Mucosa of descending colon (tissue), 3 donors: ENCODE measurements around the gene ANKS6. TPM values are rescaled to one million over a fixed set of nuclear protein-coding genes. Genes with fewer than 3 reads are reported as not detected.

Source experiments
- ATAC-seq: fragments of 200-7000 bp; cut with Tn5 transposase; one replicate; pipeline ENCODE4 v1.9.1; 2020; ENCODE audit warnings: mild to moderate bottlenecking, moderate library complexity
- DNase-seq, 3 donors: peaks; one replicate each; pipeline ENCODE4 v3.0.0-alpha.2; 2020
- H3K36me3 ChIP-seq: fragments of 200-600 bp; one replicate; pipeline ENCODE4 v1.8.0; 2021; ENCODE audit warnings: low read depth, mild to moderate bottlenecking
- H3K4me1 ChIP-seq: fragments of 200-600 bp; one replicate; pipeline ENCODE4 v1.8.0; 2021; ENCODE audit warnings: low read depth, mild to moderate bottlenecking
- H3K4me3 ChIP-seq: fragments of 200-600 bp; one replicate; pipeline ENCODE4 v1.8.0; 2021; ENCODE audit warnings: mild to moderate bottlenecking
- H3K9me3 ChIP-seq: fragments of 200-600 bp; one replicate; pipeline ENCODE4 v1.8.0; 2021; ENCODE audit warnings: mild to moderate bottlenecking
- intact Hi-C, 2 donors: fragments of 100-400 bp; cut with DNase I in 1 of 2; cut with micrococcal nuclease in 1 of 2; formaldehyde crosslinking; loops; one replicate each; pipeline versions ENCODE4 v1.11.0 to v1.11.1; 2022; cut with DNase I, micrococcal nuclease
- total RNA-seq, 3 donors: library from RNA; stranded (reverse); fragmentation: NEBNext Ultra II Directional in 2 of 3; extraction: Animal tissue kit (Norgen Biotek cat#: 25700) in 2 of 3; gene quantifications; one replicate each; pipeline versions ENCODE4 v1.2.1 to v1.2.4, GENCODE V29; 2021 to 2023
- TF ChIP-seq, protein P1 (sequence below): fragments of 200-600 bp; IDR thresholded peaks from one replicate; pipeline ENCODE4 v1.8.0; 2022; ENCODE audit warnings: antibody characterized with exemption, mild to moderate bottlenecking
- donor health status: DM: no; HTN: no; CAD: no; lungs with moderate emphysema.
- donor health status: DM: no; HTN: no; CAD: no.
- donor health status: DM: no; HTN: yes; CAD: no.

The ANKS6 gene
- total RNA-seq, 3 donors from 2014 or later: 16.6 to 23.4 (median 22.4) TPM

DNA sequence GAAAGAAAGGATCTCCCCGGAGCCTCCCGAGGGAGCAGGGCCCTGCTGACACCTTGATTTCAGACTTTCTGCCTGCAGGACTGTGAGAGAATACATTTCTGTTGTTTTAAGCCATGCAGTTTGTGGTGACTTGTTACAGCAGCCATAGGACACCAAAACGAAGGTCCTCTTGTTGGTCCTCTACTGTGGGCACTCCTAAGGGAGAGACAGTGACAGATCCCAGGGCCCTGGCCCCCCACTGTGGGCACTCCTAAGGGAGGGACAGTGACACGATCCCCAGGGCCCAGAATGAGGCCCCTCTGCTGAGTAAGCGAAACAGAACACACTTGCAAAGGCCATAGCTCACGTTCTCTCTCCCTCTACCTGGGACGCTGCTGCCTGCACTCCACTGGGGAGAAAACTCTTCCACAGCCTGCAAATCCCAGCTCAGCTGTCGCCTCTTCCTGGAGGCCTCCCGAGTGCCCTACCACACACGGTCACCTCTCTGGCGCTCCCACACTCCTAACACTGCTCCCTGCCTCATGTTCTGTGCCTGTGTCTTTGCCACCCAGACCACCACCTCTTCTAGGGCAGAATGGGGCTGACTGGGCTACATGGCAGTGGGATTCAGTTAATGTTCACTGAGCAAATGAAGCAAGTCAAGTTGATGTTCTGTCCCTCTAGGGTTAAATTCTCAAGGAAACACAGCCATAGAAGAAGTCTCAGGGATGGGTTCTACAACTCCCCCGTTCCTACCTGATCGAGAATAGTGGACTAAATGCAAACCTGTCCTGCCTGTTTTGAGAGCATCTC, 23.8 kb downstream of the ANKS6 start:
- Histone ChIP-seq H3K4me3 (no peak overlapping the region), H3K36me3 (peaks cover 5% of the 10 kb centered on the region), H3K9me3 (no peaks in the 10 kb centered on the region), H3K4me1 (no peaks in the 10 kb centered on the region)
- TF ChIP-seq, protein P1, sequence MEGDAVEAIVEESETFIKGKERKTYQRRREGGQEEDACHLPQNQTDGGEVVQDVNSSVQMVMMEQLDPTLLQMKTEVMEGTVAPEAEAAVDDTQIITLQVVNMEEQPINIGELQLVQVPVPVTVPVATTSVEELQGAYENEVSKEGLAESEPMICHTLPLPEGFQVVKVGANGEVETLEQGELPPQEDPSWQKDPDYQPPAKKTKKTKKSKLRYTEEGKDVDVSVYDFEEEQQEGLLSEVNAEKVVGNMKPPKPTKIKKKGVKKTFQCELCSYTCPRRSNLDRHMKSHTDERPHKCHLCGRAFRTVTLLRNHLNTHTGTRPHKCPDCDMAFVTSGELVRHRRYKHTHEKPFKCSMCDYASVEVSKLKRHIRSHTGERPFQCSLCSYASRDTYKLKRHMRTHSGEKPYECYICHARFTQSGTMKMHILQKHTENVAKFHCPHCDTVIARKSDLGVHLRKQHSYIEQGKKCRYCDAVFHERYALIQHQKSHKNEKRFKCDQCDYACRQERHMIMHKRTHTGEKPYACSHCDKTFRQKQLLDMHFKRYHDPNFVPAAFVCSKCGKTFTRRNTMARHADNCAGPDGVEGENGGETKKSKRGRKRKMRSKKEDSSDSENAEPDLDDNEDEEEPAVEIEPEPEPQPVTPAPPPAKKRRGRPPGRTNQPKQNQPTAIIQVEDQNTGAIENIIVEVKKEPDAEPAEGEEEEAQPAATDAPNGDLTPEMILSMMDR: no peak
- intact Hi-C loops: no loop called here
- DNase-seq (no peak), ATAC-seq (no peak)

DNA sequence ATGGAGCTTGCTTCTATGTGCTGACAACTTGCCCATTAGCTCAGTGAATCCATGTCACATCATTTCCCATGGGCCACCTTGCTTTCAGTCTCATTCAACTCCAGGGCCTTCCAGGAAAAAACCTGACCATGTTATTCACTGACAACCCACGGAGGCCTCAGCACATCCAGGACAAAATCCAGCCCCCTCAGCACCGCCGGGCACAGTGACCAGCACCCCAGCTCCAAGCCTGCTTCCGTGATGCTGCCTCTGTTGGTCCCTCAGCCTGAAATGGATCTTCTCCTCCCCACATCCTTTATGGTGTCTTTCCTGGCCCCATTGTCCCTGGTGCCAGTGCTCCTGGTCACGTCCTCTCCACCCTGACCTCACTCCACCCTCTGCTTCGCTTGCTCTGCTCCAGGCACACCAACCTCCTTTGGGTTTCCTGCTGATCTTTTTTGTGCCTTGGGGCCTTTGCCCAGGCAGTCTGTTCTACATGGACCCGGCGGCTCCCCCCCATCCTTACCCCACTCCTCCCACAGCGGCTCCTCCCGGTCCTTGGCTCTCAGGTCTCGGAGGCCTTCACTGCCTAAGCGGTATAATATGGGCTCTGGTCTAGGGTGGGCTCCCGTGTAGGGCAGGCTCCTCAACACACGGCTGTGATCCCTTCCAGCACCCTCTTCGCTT, 25.0 kb downstream of the ANKS6 start:
- DNase-seq: no peak
- TF ChIP-seq, protein P1: no peak
- intact Hi-C loops: no loop called here
- H3K36me3 ChIP-seq: peaks cover 5% of the 10 kb centered on the region
- no peaks in the 10 kb centered on the region for H3K4me1 ChIP-seq
- H3K4me3 ChIP-seq: no peak overlapping the region
- H3K9me3 ChIP-seq: no peaks in the 10 kb centered on the region
- ATAC-seq: no peak

DNA sequence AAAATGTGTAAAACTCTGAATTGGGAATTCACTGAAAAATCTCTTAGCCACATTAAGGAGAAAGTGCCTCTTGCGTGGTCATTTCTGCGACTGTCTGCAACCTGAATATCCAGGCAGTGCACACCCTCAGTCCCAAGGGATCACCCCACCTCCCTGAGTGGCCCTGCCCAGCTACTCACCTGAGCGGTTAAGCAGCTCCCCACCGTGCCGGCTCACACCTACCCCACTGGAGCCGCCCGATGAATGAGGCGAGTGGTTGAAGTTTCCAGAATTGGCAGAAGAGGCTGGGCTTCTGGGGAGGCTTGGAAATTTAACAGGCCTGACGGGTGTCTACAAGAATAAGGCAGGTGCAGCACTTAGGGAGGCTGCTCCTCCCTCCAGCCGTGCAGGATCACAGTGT, 25.6 kb downstream of the ANKS6 start:
- no peaks in the 10 kb centered on the region for H3K9me3 ChIP-seq
- intact Hi-C loops: no loop called here
- TF ChIP-seq, protein P1: no peak
- no peak for ATAC-seq
- H3K4me1 ChIP-seq: no peaks in the 10 kb centered on the region
- no peak overlapping the region for H3K4me3 ChIP-seq
- no peak for DNase-seq
- H3K36me3 ChIP-seq: peaks cover 5% of the 10 kb centered on the region

DNA sequence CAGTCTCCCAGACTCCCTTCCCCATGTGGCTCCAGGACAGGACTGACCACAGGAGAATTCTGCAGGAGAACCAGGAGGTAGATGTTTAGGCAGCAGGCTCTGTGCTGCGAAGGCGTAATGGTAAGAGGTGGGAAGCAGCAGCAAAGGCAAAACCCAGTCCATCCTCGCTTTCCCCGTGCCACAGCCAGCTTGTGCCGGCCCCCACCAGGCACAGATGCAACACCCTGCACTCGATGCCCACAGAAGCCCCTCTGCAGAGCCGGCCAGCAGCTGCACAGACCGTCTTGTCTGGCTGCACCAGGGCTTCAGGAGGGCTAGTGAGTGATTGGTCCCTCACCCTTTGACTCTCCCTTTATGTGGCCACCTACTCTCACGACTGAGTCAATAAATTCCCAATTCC, 28.0 kb downstream of the ANKS6 start:
- Histone ChIP-seq H3K4me3 (no peak overlapping the region), H3K36me3 (peaks cover 5% of the 10 kb centered on the region), H3K9me3 (no peaks in the 10 kb centered on the region), H3K4me1 (no peaks in the 10 kb centered on the region)
- intact Hi-C loops: no loop called here
- ATAC-seq (no peak), DNase-seq (no peak)
- TF ChIP-seq, protein P1: no peak

DNA sequence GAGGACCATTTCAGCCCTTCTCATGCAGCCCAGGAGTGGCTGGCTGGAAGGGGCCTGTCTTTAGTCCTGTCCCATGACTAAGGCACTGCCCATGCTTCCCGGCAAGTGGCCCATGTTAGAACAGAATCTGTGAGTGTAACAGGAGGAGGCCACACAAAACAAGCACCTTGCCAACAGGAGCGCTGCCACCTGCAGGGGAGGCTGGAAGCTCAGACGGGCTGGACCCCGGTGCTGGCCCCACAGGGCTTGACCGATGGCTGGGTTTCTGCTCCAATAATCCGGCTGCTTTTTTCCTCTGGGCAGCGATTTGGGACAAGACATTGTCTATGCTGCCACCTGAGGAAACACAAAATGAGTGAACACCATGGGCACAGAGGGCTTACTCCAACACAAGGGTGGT, 28.4 kb downstream of the ANKS6 start:
- H3K4me3 ChIP-seq: no peak overlapping the region
- TF ChIP-seq, protein P1: no peak
- DNase-seq (no peak), ATAC-seq (no peak)
- intact Hi-C loops: no loop called here
- H3K9me3 ChIP-seq: no peaks in the 10 kb centered on the region
- H3K4me1 ChIP-seq: no peaks in the 10 kb centered on the region
- H3K36me3 ChIP-seq: peaks cover 5% of the 10 kb centered on the region
